Endothelial cell (in vitro differentiated cells): Measurements from ENCODE around the gene RNASEL. TPM values are rescaled to one million over a fixed set of nuclear protein-coding genes. Genes with fewer than 3 reads are reported as not detected.

Experiments used
- DNase-seq: peaks from one replicate; pipeline ENCODE4 v3.0.0; 2021; ENCODE audit warnings: low spot score
- H3K27ac Mint-ChIP-seq: one replicate; pipeline ENCODE4 v1.8.0; 2021; ENCODE audit warnings: mixed read lengths, inconsistent platforms; ENCODE audit not compliant: unreplicated experiment
- H3K27me3 Mint-ChIP-seq: one replicate; pipeline ENCODE4 v1.8.0; 2021; ENCODE audit warnings: mild to moderate bottlenecking, moderate library complexity, mixed read lengths, inconsistent platforms; ENCODE audit not compliant: unreplicated experiment
- H3K36me3 Mint-ChIP-seq: one replicate; pipeline ENCODE4 v1.8.0; 2021; ENCODE audit warnings: mild to moderate bottlenecking, low read depth, mixed read lengths, inconsistent platforms; ENCODE audit not compliant: unreplicated experiment
- H3K4me1 Mint-ChIP-seq: one replicate; pipeline ENCODE4 v1.8.0; 2021; ENCODE audit warnings: mild to moderate bottlenecking, mixed read lengths, inconsistent platforms; ENCODE audit not compliant: unreplicated experiment
- H3K4me3 Mint-ChIP-seq: one replicate; pipeline ENCODE4 v1.8.0; 2021; ENCODE audit warnings: mild to moderate bottlenecking, mixed read lengths, inconsistent platforms; ENCODE audit not compliant: unreplicated experiment
- H3K9me3 Mint-ChIP-seq: one replicate; pipeline ENCODE4 v1.8.0; 2021; ENCODE audit warnings: mixed read lengths, inconsistent platforms; ENCODE audit not compliant: unreplicated experiment
- CTCF ChIP-seq: fragments of 200-600 bp; sonication (generic); IDR thresholded peaks from one replicate; pipeline ENCODE4 v1.5.0; 2021; ENCODE audit warnings: antibody characterized with exemption; ENCODE audit not compliant: unreplicated experiment
- total RNA-seq: library from RNA; stranded (reverse); fragmentation: NEBNext Ultra II Directional; extraction: Animal tissue kit (Norgen Biotek cat#: 25700); gene quantifications from one replicate; pipeline ENCODE4 v1.2.1, GENCODE V29; 2021; ENCODE audit not compliant: unreplicated experiment

RNASEL gene
- total RNA-seq, 1 donor from 2014 or later, result 2.3 TPM

- no peak overlapping the region for H3K27ac Mint-ChIP-seq
- no peaks in the 10 kb centered on the region for H3K9me3 Mint-ChIP-seq
- TF ChIP-seq CTCF, result no peak
- H3K27me3 Mint-ChIP-seq, result no peaks in the 10 kb centered on the region
- H3K4me1 Mint-ChIP-seq, result no peaks in the 10 kb centered on the region
- no peak for DNase-seq
- no peaks in the 10 kb centered on the region for H3K36me3 Mint-ChIP-seq
- H3K4me3 Mint-ChIP-seq, result no peak overlapping the region
Measured at GRCh38 chr1:182569939-182570610, 19.0 kb downstream of the RNASEL start.

- Mint-ChIP-seq H3K27ac (no peak overlapping the region), H3K4me3 (no peak overlapping the region), H3K9me3 (no peaks in the 10 kb centered on the region), H3K4me1 (no peaks in the 10 kb centered on the region), H3K27me3 (no peaks in the 10 kb centered on the region), H3K36me3 (no peaks in the 10 kb centered on the region)
- no peak for DNase-seq
- no peak for TF ChIP-seq CTCF
Measured at GRCh38 chr1:182568647-182569284, 20.3 kb downstream of the RNASEL start.

- Mint-ChIP-seq H3K4me3 (no peak overlapping the region), H3K27ac (no peak overlapping the region), H3K36me3 (no peaks in the 10 kb centered on the region), H3K4me1 (no peaks in the 10 kb centered on the region), H3K27me3 (no peaks in the 10 kb centered on the region), H3K9me3 (no peaks in the 10 kb centered on the region)
- TF ChIP-seq CTCF, result no peak
- DNase-seq, result no peak
Measured at GRCh38 chr1:182567629-182568028, 21.4 kb downstream of the RNASEL start.

GRCh38 chr1:182565537-182565936 lies 23.5 kb downstream of the RNASEL start:
- Mint-ChIP-seq H3K27ac (no peak overlapping the region), H3K27me3 (no peaks in the 10 kb centered on the region), H3K4me1 (no peaks in the 10 kb centered on the region), H3K9me3 (no peaks in the 10 kb centered on the region), H3K36me3 (no peaks in the 10 kb centered on the region), H3K4me3 (no peak overlapping the region)
- no peak for TF ChIP-seq CTCF
- no peak for DNase-seq

GRCh38 chr1:182564406-182565004 lies 24.6 kb downstream of the RNASEL start:
- Mint-ChIP-seq H3K36me3 (no peaks in the 10 kb centered on the region), H3K27ac (no peak overlapping the region), H3K4me3 (no peak overlapping the region), H3K27me3 (no peaks in the 10 kb centered on the region), H3K9me3 (no peaks in the 10 kb centered on the region), H3K4me1 (no peaks in the 10 kb centered on the region)
- TF ChIP-seq CTCF, result no peak
- DNase-seq, result no peak
